MG63 (cell line): ENCODE measurements around the gene CD9. TPM values are rescaled to one million over a fixed set of nuclear protein-coding genes. Genes with fewer than 3 reads are reported as not detected.

Experiments used
- DNase-seq: peaks from one replicate; pipeline ENCODE4 v3.0.0-alpha.2; 2020
- H3K27me3 ChIP-seq: fragments of 250-450 bp; sonication (Bioruptor Pico); 2 replicates; pipeline ENCODE4 v1.5.1; 2020; ENCODE audit warnings: mild to moderate bottlenecking, moderate library complexity
- H3K36me3 ChIP-seq: fragments of 250-450 bp; sonication (Bioruptor Pico); 2 replicates; pipeline ENCODE4 v1.5.1; 2020; ENCODE audit warnings: mild to moderate bottlenecking, moderate library complexity
- H3K4me3 ChIP-seq: fragments of 250-450 bp; sonication (Bioruptor Pico); 2 replicates; pipeline ENCODE4 v1.5.1; 2020; ENCODE audit warnings: mild to moderate bottlenecking, moderate library complexity
- H3K9me3 ChIP-seq: fragments of 250-450 bp; sonication (Bioruptor Pico); 2 replicates; pipeline ENCODE4 v1.5.1; 2020; ENCODE audit warnings: mild to moderate bottlenecking, moderate library complexity
- total RNA-seq: library from RNA; depleted of rRNA; stranded (reverse); fragments of >200 nt; shearing (Covaris generic); gene quantifications from 2 replicates; pipeline ENCODE4 v1.2.3, GENCODE V29; 2014; ENCODE audit warnings: low replicate concordance; rRNA removed

Gene CD9
- total RNA-seq, 1 experiment from 2014 or later, result 98.2 TPM

DNA sequence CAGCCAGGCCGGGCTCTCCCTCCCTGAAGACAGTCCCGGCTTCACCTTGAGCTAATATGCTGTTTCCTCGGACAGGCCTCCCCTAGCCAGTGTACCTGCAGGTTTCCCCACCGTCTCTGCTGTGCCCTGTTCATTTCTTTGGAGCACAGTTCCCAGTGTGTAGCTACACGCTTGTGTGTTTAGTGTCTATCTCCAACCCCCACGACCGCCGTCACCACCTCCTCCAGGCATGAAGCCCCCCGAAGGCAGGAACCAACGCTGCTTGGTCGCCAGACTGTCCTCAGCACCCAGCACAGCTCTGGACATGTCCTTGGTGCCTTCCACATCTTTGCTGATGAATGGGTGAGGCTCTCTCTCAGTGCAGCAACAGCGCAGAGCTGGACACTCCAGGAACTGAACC lies 84.1 kb downstream of the CD9 start:
- no peak for DNase-seq
- Histone ChIP-seq H3K36me3 (no peaks in the 10 kb centered on the region), H3K9me3 (no peaks in the 10 kb centered on the region; the same call in 1 of the 2 replicates), H3K27me3 (no peaks in the 10 kb centered on the region), H3K4me3 (no peak overlapping the region)

GRCh38 chr12:6285063-6285477 lies 84.9 kb downstream of the CD9 start:
- peak; percentile 52 for DNase-seq
- Histone ChIP-seq H3K27me3 (no peaks in the 10 kb centered on the region), H3K9me3 (no peaks in the 10 kb centered on the region; the same call in 1 of the 2 replicates), H3K4me3 (no peak overlapping the region), H3K36me3 (no peaks in the 10 kb centered on the region)

GRCh38 chr12:6285532-6286306 lies 85.5 kb downstream of the CD9 start:
- Histone ChIP-seq H3K36me3 (no peaks in the 10 kb centered on the region), H3K27me3 (no peaks in the 10 kb centered on the region), H3K9me3 (no peaks in the 10 kb centered on the region; the same call in 1 of the 2 replicates), H3K4me3 (no peak overlapping the region)
- DNase-seq, result peak; percentile 32

Other genes starting within 250 kb of the CD9 start
- 0.03 and 0.12 TPM in 2 replicates for gene VWF, start 75.7 kb upstream of the CD9 start, total RNA-seq
- not detected in 2 replicates for gene PLEKHG6, start 110.3 kb downstream of the CD9 start, total RNA-seq
- 181 and 208 TPM in 2 replicates for gene TNFRSF1A, start 141.7 kb downstream of the CD9 start, total RNA-seq
- 0.07 and 0.66 TPM in 2 replicates for gene SCNN1A, start 175.2 kb downstream of the CD9 start, total RNA-seq
- gene LTBR, start 183.8 kb downstream of the CD9 start, total RNA-seq, result 35.0 and 61.5 TPM in 2 replicates
- not detected in 2 replicates for gene CD27, start 244.6 kb downstream of the CD9 start, total RNA-seq